HEK293T (cell line): ENCODE measurements around the gene SHISA9.

Experiments used
- CTCF ChIA-PET: fragments of 350-600 bp; formaldehyde crosslinking; extraction: SDS; loops from one replicate; lab custom pipeline; 2021; ENCODE audit warnings: antibody characterized with exemption, inconsistent platforms; lab: Yijun Ruan, JAX
- POLR2A ChIA-PET: fragments of 350-600 bp; formaldehyde crosslinking; extraction: SDS; loops from one replicate; lab custom pipeline; 2020; ENCODE audit warnings: antibody characterized with exemption, inconsistent platforms; lab: Yijun Ruan, JAX
- DNase-seq: peaks from one replicate; pipeline ENCODE4 v3.0.0; 2012; ENCODE audit warnings: mixed read lengths; ENCODE audit errors: extremely low spot score
- ARNT ChIP-seq: fragments of 450-650 bp; IDR thresholded peaks from 2 replicates; pipeline ENCODE4 v1.6.1; 2017; ENCODE audit warnings: mild to moderate bottlenecking
- BHLHE40 ChIP-seq: fragments of 450-650 bp; IDR thresholded peaks from 2 replicates; pipeline ENCODE4 v1.6.1; 2016; ENCODE audit warnings: mild to moderate bottlenecking, moderate library complexity, borderline replicate concordance
- CTBP1 ChIP-seq: fragments of 450-650 bp; IDR thresholded peaks from 2 replicates; pipeline ENCODE4 v1.6.1; 2016; ENCODE audit warnings: borderline replicate concordance
- ELF4 ChIP-seq: fragments of 450-650 bp; IDR thresholded peaks from 2 replicates; pipeline ENCODE4 v1.6.1; 2017; ENCODE audit warnings: antibody characterized with exemption
- FOXA1 ChIP-seq: fragments of 450-650 bp; IDR thresholded peaks from 2 replicates; pipeline ENCODE4 v1.6.1; 2016; ENCODE audit warnings: mild to moderate bottlenecking
- FOXK2 ChIP-seq: fragments of 450-650 bp; IDR thresholded peaks from 2 replicates; pipeline ENCODE4 v1.6.1; 2016; ENCODE audit warnings: mild to moderate bottlenecking
- FOXM1 ChIP-seq: fragments of 450-650 bp; IDR thresholded peaks from 2 replicates; pipeline ENCODE4 v1.6.1; 2017; ENCODE audit warnings: mild to moderate bottlenecking, borderline replicate concordance
- HDGF ChIP-seq: fragments of 450-650 bp; IDR thresholded peaks from 2 replicates; pipeline ENCODE4 v1.6.1; 2017; ENCODE audit warnings: antibody characterized with exemption, borderline replicate concordance
- L3MBTL2 ChIP-seq: fragments of 450-650 bp; conservative IDR thresholded peaks from 2 replicates; pipeline ENCODE4 v1.6.1; 2016; ENCODE audit warnings: mild to moderate bottlenecking
- LEF1 ChIP-seq: fragments of 450-650 bp; IDR thresholded peaks from 2 replicates; pipeline ENCODE4 v1.6.1; 2017; ENCODE audit warnings: mild to moderate bottlenecking, borderline replicate concordance
- NFRKB ChIP-seq: fragments of 450-650 bp; IDR thresholded peaks from 2 replicates; pipeline ENCODE4 v1.6.1; 2016; ENCODE audit warnings: mild to moderate bottlenecking, moderate library complexity
- SP1 ChIP-seq: fragments of 450-650 bp; IDR thresholded peaks from 2 replicates; pipeline ENCODE4 v1.6.1; 2017
- SUZ12 ChIP-seq: fragments of 450-650 bp; IDR thresholded peaks from 2 replicates; pipeline ENCODE4 v1.6.1; 2016; ENCODE audit warnings: mild to moderate bottlenecking
- TARDBP ChIP-seq: fragments of 450-650 bp; IDR thresholded peaks from 2 replicates; pipeline ENCODE4 v1.6.1; 2016
- ZNF384 ChIP-seq: fragments of 450-650 bp; IDR thresholded peaks from 2 replicates; pipeline ENCODE4 v1.6.1; 2016
- TF ChIP-seq, protein P1 (sequence below): fragments of 450-650 bp; IDR thresholded peaks from 2 replicates; pipeline ENCODE4 v1.6.1; 2016

SHISA9 gene

DNA sequence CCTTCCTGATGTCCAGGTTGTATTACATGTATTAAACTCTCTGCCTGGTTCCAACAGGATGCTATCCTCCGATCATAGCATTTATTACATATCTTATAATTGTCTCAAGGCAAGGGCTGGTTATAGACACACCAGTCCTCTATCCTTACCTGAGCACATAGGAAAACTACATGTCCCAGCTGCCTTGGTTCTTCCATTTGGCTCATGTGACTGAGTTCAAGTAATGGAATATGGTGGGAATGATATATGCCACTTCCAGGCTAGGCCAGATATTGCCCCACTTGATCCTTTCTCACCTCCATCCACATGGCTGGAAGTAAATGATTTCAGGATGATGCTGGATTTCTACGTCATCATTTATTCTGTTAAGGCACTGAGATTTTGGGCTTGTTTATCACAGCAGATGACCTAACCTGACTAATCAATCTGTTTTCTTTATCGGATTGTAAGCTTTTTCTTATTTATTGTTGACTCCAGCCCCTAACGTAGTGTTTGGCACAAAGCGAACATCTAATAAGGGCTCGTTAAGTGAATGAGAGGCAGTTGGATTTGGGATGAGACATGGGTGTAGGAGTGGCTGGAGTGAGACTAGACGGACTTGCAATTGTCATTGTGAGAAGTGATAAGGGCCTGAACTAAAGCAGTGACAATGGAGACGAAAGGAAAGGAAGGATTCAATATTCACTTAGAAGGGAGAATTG lies 8.2 kb upstream of the SHISA9 start:
- DNase-seq: no peak
- POLR2A ChIA-PET: no interaction called here
- no peak for TF ChIP-seq NFRKB
- TF ChIP-seq HDGF: no peak
- no peak for TF ChIP-seq BHLHE40
- CTCF ChIA-PET: no interaction called here

DNA sequence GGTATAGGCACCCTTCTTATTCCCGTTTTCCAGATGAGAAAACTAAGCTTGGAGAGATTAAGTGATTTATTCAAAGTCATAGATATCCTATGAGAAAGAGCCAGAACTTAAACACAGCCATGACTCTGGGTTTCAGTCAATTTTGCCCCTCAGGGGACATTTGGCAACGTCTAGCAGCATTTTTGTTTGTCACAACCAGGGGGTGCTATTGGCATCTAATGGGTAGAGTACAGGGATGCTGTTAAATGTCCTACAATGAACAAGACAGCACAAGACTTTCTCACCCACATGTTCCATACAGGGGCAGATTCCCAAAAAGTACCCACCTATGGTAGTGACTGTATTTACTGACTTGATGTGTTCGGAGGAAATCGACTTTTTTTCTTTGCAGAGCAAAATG lies 4.8 kb upstream of the SHISA9 start:
- no peak for DNase-seq
- ChIA-PET POLR2A (no interaction called here), CTCF (interaction anchor here (1.5 kb wide), 1 partner anchor 11 kb away, joined by 3 read pairs; no protein-coding TSS in a partner anchor)
- TF ChIP-seq ZNF384 (no peak), SUZ12 (no peak), LEF1 (no peak), HDGF (no peak), FOXM1 (no peak), FOXA1 (no peak)
- TF ChIP-seq, protein P1, sequence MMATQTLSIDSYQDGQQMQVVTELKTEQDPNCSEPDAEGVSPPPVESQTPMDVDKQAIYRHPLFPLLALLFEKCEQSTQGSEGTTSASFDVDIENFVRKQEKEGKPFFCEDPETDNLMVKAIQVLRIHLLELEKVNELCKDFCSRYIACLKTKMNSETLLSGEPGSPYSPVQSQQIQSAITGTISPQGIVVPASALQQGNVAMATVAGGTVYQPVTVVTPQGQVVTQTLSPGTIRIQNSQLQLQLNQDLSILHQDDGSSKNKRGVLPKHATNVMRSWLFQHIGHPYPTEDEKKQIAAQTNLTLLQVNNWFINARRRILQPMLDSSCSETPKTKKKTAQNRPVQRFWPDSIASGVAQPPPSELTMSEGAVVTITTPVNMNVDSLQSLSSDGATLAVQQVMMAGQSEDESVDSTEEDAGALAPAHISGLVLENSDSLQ: no peak

DNA sequence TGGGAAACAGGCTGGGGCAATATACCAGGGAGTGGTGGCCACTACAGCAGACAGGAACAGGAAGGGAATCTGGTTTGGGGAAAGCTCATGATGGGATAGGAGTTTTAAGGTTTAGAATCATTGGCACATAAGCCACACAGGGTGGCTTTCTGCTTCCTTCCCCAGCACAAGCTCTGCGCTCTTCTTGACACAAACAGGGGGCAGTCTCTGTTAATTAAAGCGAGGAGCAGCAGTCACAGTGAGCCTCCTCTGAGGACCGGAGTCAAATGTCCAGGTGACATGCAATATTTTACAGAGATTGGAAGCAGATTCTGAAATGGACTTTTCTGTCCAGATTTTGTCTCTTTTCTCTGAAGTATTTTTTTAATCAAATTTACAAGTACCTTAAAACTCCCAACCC lies 2.8 kb upstream of the SHISA9 start:
- ChIA-PET CTCF (no interaction called here), POLR2A (no interaction called here)
- TF ChIP-seq BHLHE40 (no peak), TARDBP (no peak), ARNT (no peak), FOXK2 (no peak), ZNF384 (no peak), SUZ12 (no peak), SP1 (no peak), NFRKB (no peak), LEF1 (no peak), L3MBTL2 (no peak), FOXA1 (no peak), HDGF (no peak), FOXM1 (no peak), CTBP1 (no peak)
- TF ChIP-seq, protein P1: no peak
- DNase-seq: no peak

DNA sequence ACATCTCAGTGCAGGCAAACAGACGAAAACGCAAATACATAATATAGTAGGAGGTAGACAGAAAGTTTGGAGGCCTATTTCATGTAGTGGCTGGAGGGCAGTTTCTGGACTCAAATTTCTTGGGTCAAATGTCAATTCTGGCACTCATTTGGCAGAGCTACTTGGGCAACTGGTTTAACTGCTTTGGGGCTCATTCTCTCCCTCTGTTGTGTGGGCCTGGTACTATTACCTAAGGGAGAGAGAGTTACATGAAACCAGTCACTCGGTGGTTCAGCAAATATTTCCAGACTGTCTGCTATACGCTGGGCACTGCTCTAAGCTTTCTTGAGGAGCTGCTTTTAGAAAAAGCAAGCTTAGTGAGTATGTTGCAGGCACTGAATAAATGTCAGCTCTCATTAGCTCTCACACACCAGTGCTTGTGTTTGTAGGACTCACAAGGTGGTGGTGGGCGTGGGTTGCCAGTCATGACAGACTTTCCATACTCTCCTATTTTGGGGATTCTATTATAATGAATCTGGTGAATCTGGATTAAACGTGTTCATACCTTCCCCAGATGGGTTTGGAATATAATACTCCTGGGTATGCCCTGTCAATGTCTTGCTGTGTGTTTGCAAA lies 1.8 kb upstream of the SHISA9 start:
- POLR2A ChIA-PET: no interaction called here
- CTCF ChIA-PET: no interaction called here
- TF ChIP-seq ELF4: no peak
- TF ChIP-seq FOXA1: no peak
- TF ChIP-seq HDGF: no peak
- no peak for TF ChIP-seq FOXM1
- no peak for TF ChIP-seq CTBP1
- TF ChIP-seq TARDBP: no peak
- no peak for TF ChIP-seq ZNF384
- TF ChIP-seq, protein P1: no peak
- TF ChIP-seq SP1: no peak
- TF ChIP-seq ARNT: no peak
- no peak for TF ChIP-seq LEF1
- no peak for TF ChIP-seq FOXK2
- TF ChIP-seq NFRKB: no peak
- no peak for TF ChIP-seq SUZ12
- no peak for TF ChIP-seq L3MBTL2
- TF ChIP-seq BHLHE40: no peak
- no peak for DNase-seq

DNA sequence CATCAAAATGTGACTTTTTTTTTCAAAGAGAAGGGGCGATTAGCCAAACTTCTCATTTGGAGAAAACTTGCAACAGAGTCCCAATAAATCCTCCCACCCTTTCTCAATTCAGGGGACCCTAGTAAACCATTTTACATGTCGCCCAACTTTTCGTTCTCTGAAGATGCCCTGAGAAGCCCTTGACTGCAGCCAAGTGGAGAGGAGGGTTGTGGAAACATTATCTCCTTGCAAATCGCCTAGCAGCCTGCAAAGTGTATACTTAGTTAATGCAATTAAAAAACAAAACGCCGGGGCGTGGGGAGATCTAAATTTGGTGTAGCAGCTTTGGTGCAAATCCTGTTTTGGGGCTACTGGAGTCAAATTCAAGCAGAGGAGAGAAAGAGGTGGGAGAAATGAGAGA lies 1.2 kb upstream of the SHISA9 start:
- ChIA-PET CTCF (no interaction called here), POLR2A (no interaction called here)
- no peak for DNase-seq
- TF ChIP-seq ARNT (no peak), BHLHE40 (no peak), L3MBTL2 (no peak), SP1 (no peak), FOXA1 (no peak)

DNA sequence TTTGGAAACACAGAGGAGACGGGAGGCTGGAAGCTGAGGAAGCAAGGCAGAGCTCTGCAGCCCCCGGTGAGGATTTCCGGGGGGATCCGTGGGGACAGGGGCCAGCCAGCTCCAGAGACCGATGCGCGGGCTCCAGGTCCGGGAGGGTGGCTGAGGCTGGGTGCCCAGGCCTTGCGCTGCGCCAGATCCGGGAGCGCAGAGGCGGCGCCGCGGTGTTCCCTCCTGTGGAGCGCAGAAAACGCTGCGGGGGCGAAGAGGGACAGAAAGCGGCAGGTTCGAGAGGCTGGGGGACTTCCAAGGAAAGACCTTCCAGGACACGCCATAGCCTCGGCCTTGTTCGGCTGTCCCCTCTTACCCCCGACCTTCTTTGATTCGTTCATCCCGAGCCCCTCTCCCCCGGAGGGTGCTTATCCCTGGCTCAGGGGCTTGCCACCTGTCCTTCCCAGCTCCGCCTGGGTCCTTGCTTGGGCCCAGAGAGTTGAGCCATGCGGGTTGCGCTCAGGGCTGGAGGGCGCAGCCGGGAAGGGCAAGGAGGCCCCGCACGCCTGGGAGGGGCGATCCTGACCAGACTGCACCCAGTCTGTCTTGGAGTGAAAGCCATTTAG lies 697 bp upstream of the SHISA9 start:
- DNase-seq: no peak
- TF ChIP-seq SUZ12 (no peak), SP1 (no peak), FOXM1 (no peak), NFRKB (no peak), L3MBTL2 (no peak), BHLHE40 (no peak), CTBP1 (no peak), TARDBP (no peak), ARNT (no peak), FOXA1 (no peak), HDGF (no peak), ELF4 (no peak)
- TF ChIP-seq, protein P1: no peak
- ChIA-PET CTCF (no interaction called here), POLR2A (no interaction called here)
